T47D (cell line): Measurements from ENCODE around the gene GPR68.

Source experiments
- DNase-seq, 2 experiments: peaks; one replicate each; pipeline versions ENCODE4 v3.0.0 to v3.0.0-alpha.2; 2011 to 2012; ENCODE audit warnings: low read depth in 1 of 2, low spot score in 1 of 2
- JUND ChIP-seq: IDR thresholded peaks from 2 replicates; pipeline ENCODE4 v1.6.1; 2012; ENCODE audit warnings: low read depth
- in situ Hi-C: cut with HindIII; loops from 2 replicates; pipeline ENCODE4 v1.10.0; 2016; ENCODE audit warnings: low sequenced_read_pairs, low pct_unique_long_range_greater_than_20kb

GPR68 gene

GRCh38 chr14:91282954-91283645, 38.6 kb upstream of the GPR68 start:
- in situ Hi-C loops = no loop called here
- DNase-seq = no peak
- TF ChIP-seq JUND = no peak

DNA sequence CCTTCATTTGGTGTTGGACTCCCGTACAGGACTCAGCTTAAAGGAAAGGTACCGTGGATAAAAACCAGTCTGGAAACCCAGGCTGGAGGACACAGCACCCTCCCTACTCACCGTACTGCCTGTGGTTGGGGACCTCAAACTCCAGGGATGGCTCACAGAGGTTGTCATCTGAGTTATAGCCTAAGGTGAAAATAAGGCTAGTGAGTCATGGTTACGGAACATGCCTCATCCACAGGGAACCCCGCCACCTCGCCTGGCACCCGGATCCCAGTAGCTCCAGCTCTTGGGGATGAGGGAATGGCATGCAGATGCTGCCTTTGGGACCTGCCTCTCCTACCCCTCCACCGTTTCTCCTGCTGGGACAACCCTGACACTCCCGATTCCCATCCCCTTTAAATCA, 36.8 kb upstream of the GPR68 start:
- no peak for DNase-seq
- no peak for TF ChIP-seq JUND
- in situ Hi-C loops = no loop called here

- DNase-seq = no peak
- no peak for TF ChIP-seq JUND
- in situ Hi-C loops = no loop called here
These were observed 35.6 kb upstream of the GPR68 start for GRCh38 chr14:91280129-91280528.

GRCh38 chr14:91279354-91279753, 34.9 kb upstream of the GPR68 start:
- no peak for TF ChIP-seq JUND
- no peak for DNase-seq
- in situ Hi-C loops = no loop called here

DNA sequence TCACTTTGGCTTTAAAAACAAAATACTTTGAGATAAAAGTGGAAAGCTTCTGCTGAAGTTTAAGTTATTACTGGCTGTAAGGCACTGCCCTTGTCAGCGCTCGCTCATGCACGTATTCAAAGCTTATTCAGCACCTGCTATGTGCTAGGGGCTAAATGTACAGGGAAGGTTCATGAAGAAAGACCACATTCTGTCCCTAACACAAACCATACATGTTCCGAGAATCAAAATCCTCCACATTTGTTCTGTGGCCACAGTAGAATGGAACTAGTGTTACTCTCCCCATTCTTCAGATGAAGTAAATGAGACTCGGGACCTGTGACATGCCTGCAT, 33.8 kb upstream of the GPR68 start:
- no peak for DNase-seq
- no peak for TF ChIP-seq JUND
- in situ Hi-C loops = no loop called here

- in situ Hi-C loops = no loop called here
- no peak for TF ChIP-seq JUND
- no peak for DNase-seq
These were observed 33.3 kb upstream of the GPR68 start for GRCh38 chr14:91277546-91278382.

DNA sequence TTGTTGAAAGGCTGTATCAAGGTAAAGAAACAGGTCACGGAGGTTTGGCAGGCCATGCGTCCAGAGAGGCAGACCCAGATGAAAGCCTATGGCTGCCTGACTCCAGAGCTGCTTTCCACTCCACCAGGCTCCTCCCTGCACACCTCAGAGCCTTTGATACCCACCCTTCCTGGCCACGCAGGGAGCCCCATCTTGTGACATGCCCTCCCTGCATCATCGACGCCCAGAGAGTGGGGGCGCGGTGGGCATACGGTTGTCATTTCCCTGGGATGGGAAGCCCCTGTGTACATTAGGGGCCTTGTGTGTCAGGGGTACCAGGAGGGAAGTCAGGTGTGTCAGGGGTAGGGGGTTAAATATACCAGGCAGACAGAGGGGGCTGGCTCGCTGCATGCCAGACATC, 30.3 kb upstream of the GPR68 start:
- in situ Hi-C loops = no loop called here
- DNase-seq = no peak
- no peak for TF ChIP-seq JUND

DNA sequence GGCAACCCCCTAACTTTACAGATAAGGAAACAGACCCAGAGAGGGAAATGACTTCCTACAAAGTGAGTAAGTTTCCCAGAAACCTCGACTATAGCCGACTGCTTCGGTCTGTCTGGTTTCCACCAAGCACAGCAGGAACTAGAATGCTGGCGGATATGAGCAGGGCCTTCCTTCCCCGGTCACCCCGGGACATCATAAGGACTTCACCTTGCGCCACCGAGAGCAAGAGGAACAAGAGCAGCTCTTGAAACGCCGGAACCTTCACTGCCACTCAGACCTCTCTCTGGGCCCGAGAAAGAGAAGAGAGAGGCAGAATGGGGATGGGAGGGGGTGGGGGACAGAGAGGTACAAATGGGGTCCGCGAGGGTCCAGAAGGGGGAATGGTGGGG, 29.4 kb upstream of the GPR68 start:
- TF ChIP-seq JUND = no peak
- in situ Hi-C loops = no loop called here
- DNase-seq = no peak

GRCh38 chr14:91273273-91273884, 28.9 kb upstream of the GPR68 start:
- no peak for DNase-seq
- no peak for TF ChIP-seq JUND
- in situ Hi-C loops = no loop called here

- peak in 1 of 2 experiments; percentile 78 for DNase-seq
- no peak for TF ChIP-seq JUND
- in situ Hi-C loops = no loop called here
These were observed 28.1 kb upstream of the GPR68 start for GRCh38 chr14:91272341-91273272.

- in situ Hi-C loops = no loop called here
- DNase-seq = no peak
- TF ChIP-seq JUND = no peak
These were observed 27.1 kb upstream of the GPR68 start for GRCh38 chr14:91271639-91272038.

- in situ Hi-C loops = no loop called here
- TF ChIP-seq JUND = no peak
- DNase-seq = peak in 1 of 2 experiments; percentile 58
These were observed 26.1 kb upstream of the GPR68 start for GRCh38 chr14:91270619-91271018.
